ENCODE data around the gene NECAB3.

The NECAB3 gene

GRCh38 chr20:33663161-33664084 lies 10.8 kb downstream of the NECAB3 start:
- DNase-seq (ENCODE audit: low spot score): peak; percentile 70

GRCh38 chr20:33662172-33662571 lies 12.1 kb downstream of the NECAB3 start, which contains the start of gene C20orf144:
Gene C20orf144 (plus strand): TSS chr20:33662327. CDS start chr20:33662346, 19 bp downstream.
- no peak for DNase-seq (ENCODE audit: low spot score)

- DNase-seq (ENCODE audit: low spot score): no peak
Observed at GRCh38 chr20:33660685-33661058, 13.6 kb downstream of the NECAB3 start.

GRCh38 chr20:33660035-33660684 lies 14.1 kb downstream of the NECAB3 start:
- DNase-seq (ENCODE audit: low spot score): no peak

GRCh38 chr20:33659341-33660034 lies 14.7 kb downstream of the NECAB3 start:
- DNase-seq (ENCODE audit: low spot score): no peak

- no peak for DNase-seq (ENCODE audit: low spot score)
Observed at GRCh38 chr20:33658929-33659328, 15.3 kb downstream of the NECAB3 start.

GRCh38 chr20:33658510-33658909 lies 15.7 kb downstream of the NECAB3 start:
- no peak for DNase-seq (ENCODE audit: low spot score)

- DNase-seq (ENCODE audit: low spot score): no peak
Observed at GRCh38 chr20:33657704-33658095, 16.5 kb downstream of the NECAB3 start.

GRCh38 chr20:33656783-33657703 lies 17.2 kb downstream of the NECAB3 start:
- no peak for DNase-seq (ENCODE audit: low spot score)

- DNase-seq (ENCODE audit: low spot score): no peak
Observed at GRCh38 chr20:33656010-33656782, 18.0 kb downstream of the NECAB3 start.

GRCh38 chr20:33655164-33655563 lies 19.1 kb downstream of the NECAB3 start:
- no peak for DNase-seq (ENCODE audit: low spot score)

- DNase-seq (ENCODE audit: low spot score): no peak
Observed at GRCh38 chr20:33654680-33655161, 19.5 kb downstream of the NECAB3 start.

- no peak for DNase-seq (ENCODE audit: low spot score)
Observed at GRCh38 chr20:33653900-33654596, 20.2 kb downstream of the NECAB3 start.

- peak; percentile 58 for DNase-seq (ENCODE audit: low spot score)
Observed at GRCh38 chr20:33653218-33653899, 20.9 kb downstream of the NECAB3 start.

- DNase-seq (ENCODE audit: low spot score): no peak
Observed at GRCh38 chr20:33651562-33652048, 22.6 kb downstream of the NECAB3 start.

- DNase-seq (ENCODE audit: low spot score): no peak
Observed at GRCh38 chr20:33650753-33651561, 23.3 kb downstream of the NECAB3 start.

GRCh38 chr20:33650111-33650752 lies 24.0 kb downstream of the NECAB3 start:
- no peak for DNase-seq (ENCODE audit: low spot score)

- no peak for DNase-seq (ENCODE audit: low spot score)
Observed at GRCh38 chr20:33649201-33649681, 25.0 kb downstream of the NECAB3 start.

Measured in hematopoietic multipotent progenitor cell treated with erythropoietin and hydrocortisone succinate and interleukin-3 and kit ligand, for 17 days (in vitro differentiated cells).